Gastrocnemius medialis (tissue), 4 donors: ENCODE measurements around the gene CD48. TPM values are rescaled to one million over a fixed set of nuclear protein-coding genes. Genes with fewer than 3 reads are reported as not detected.

Experiments
- ATAC-seq, 2 donors: fragments of 150-250 bp; one replicate each; pipeline ENCODE4 v1.9.1; 2016
- DNase-seq, 2 donors: peaks; one replicate each; pipeline ENCODE4 v3.0.0-alpha.2; 2019
- H3K27ac ChIP-seq, 4 donors: fragments of 200-600 bp; sonication (generic); 1 replicate in 1 of 4; 2 replicates in 3 of 4; pipeline ENCODE4 v1.5.1; 2016 to 2018; ENCODE audit warnings: mild to moderate bottlenecking in 2 of 4, moderate library complexity in 1 of 4
- H3K27me3 ChIP-seq, 3 donors: fragments of 200-600 bp; sonication (generic) in 2 of 3; 1 replicate in 1 of 3; 2 replicates in 2 of 3; pipeline versions ENCODE4 v1.5.1 to v1.6.0; 2016 to 2019; ENCODE audit warnings: mild to moderate bottlenecking in 1 of 3, moderate library complexity in 1 of 3
- H3K36me3 ChIP-seq, 2 donors: fragments of 200-600 bp; sonication (generic) in 1 of 2; one replicate each; pipeline ENCODE4 v1.5.1; 2017 to 2018
- H3K4me1 ChIP-seq, 2 donors: fragments of 200-600 bp; sonication (generic) in 1 of 2; one replicate each; pipeline ENCODE4 v1.5.1; 2016 to 2017; ENCODE audit warnings: mild to moderate bottlenecking in 2 of 2
- H3K4me3 ChIP-seq, 4 donors: fragments of 200-600 bp; sonication (generic) in 3 of 4; 1 replicate in 1 of 4; 2 replicates in 3 of 4; pipeline ENCODE4 v1.5.1; 2016 to 2019; ENCODE audit warnings: mild to moderate bottlenecking in 2 of 4
- H3K9me3 ChIP-seq, 3 donors: fragments of 200-600 bp; sonication (generic) in 2 of 3; 1 replicate in 1 of 3; 2 replicates in 2 of 3; pipeline ENCODE4 v1.5.1; 2016 to 2019
- POLR2A ChIP-seq, 2 donors: fragments of 450-650 bp; IDR thresholded peaks; one replicate each; pipeline ENCODE4 v1.6.1; 2017; ENCODE audit warnings: antibody characterized with exemption in 2 of 2, mild to moderate bottlenecking in 2 of 2, moderate library complexity in 2 of 2
- in situ Hi-C, 4 donors: fragments of 200-750 bp; cut with MboI; loops; one replicate each; pipeline versions ENCODE4 v1.15.0 to v1.8.0; 2017; ENCODE audit warnings: low sequenced_read_pairs in 4 of 4
- intact Hi-C: fragments of 100-400 bp; cut with DNase I; formaldehyde crosslinking; loops from one replicate; pipeline ENCODE4 v1.15.1; 2023; ENCODE audit warnings: low total_unique reads
- total RNA-seq, 4 donors: library from RNA; depleted of rRNA; stranded (reverse); fragments of >200 nt; gene quantifications; one replicate each; pipeline versions ENCODE4 v1.1.0 to v1.2.3, GENCODE V29; 2016
- TF ChIP-seq, protein P1 (sequence below), 5 experiments: fragments of 450-650 bp in 3 of 5; fragments of 200-600 bp in 2 of 5; sonication (generic) in 2 of 5; IDR thresholded peaks in 4 of 5; conservative IDR thresholded peaks in 1 of 5; 1 replicate in 4 of 5; 2 replicates in 1 of 5; pipeline ENCODE4 v1.5.1; 2016 to 2019; ENCODE audit warnings: antibody characterized with exemption in 5 of 5, mild to moderate bottlenecking in 3 of 5, moderate library complexity in 3 of 5

Gene CD48
- total RNA-seq, 4 donors from 2014 or later, result 0.62 to 1.3 TPM; not detected in 2

- intact Hi-C loops, result no loop called here
- in situ Hi-C loops, result no loop called here
- H3K36me3 ChIP-seq, result no peaks in the 10 kb centered on the region
- ATAC-seq (no peak), DNase-seq (no peak)
- H3K4me3 ChIP-seq, result no peak overlapping the region
- no peaks in the 10 kb centered on the region for H3K4me1 ChIP-seq
- TF ChIP-seq, protein P1, sequence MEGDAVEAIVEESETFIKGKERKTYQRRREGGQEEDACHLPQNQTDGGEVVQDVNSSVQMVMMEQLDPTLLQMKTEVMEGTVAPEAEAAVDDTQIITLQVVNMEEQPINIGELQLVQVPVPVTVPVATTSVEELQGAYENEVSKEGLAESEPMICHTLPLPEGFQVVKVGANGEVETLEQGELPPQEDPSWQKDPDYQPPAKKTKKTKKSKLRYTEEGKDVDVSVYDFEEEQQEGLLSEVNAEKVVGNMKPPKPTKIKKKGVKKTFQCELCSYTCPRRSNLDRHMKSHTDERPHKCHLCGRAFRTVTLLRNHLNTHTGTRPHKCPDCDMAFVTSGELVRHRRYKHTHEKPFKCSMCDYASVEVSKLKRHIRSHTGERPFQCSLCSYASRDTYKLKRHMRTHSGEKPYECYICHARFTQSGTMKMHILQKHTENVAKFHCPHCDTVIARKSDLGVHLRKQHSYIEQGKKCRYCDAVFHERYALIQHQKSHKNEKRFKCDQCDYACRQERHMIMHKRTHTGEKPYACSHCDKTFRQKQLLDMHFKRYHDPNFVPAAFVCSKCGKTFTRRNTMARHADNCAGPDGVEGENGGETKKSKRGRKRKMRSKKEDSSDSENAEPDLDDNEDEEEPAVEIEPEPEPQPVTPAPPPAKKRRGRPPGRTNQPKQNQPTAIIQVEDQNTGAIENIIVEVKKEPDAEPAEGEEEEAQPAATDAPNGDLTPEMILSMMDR (IDR thresholded peaks at IDR 0.05 in 4 of 5, conservative IDR thresholded peaks at IDR 0.05 in 1 of 5), result no peak
- no peak for TF ChIP-seq POLR2A (IDR thresholded peaks at IDR 0.05)
- no peaks in the 10 kb centered on the region for H3K9me3 ChIP-seq
- H3K27ac ChIP-seq, result no peak overlapping the region
- no peaks in the 10 kb centered on the region for H3K27me3 ChIP-seq
Measured at GRCh38 chr1:160645386-160646130, 66.1 kb downstream of the CD48 start.

DNA sequence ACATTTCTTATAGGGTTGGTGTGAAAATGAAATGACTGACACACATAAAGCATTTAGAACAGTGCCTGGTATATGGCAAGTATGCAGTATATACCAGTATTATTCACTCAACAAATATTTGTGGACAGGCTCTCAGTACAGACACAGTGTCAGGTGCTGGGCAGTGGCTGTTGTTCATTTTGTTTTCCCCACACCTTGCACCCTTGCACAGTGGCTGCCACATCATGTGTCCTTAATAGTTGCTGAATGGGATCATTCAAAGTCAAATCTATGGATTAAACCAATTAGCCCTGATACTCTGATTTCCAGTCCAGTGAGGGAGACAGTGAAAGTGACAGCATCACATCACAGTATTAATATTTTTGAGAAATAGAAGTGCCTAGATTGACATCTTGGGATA is 67.2 kb downstream of the CD48 start:
- TF ChIP-seq, protein P1 (IDR thresholded peaks at IDR 0.05 in 4 of 5, conservative IDR thresholded peaks at IDR 0.05 in 1 of 5), result no peak
- TF ChIP-seq POLR2A (IDR thresholded peaks at IDR 0.05), result no peak
- DNase-seq, result no peak
- no peak for ATAC-seq
- in situ Hi-C loops (no loop called here), intact Hi-C loops (no loop called here)
- Histone ChIP-seq H3K27me3 (no peaks in the 10 kb centered on the region), H3K4me3 (no peak overlapping the region), H3K27ac (no peak overlapping the region), H3K36me3 (no peaks in the 10 kb centered on the region), H3K4me1 (no peaks in the 10 kb centered on the region), H3K9me3 (no peaks in the 10 kb centered on the region)

DNA sequence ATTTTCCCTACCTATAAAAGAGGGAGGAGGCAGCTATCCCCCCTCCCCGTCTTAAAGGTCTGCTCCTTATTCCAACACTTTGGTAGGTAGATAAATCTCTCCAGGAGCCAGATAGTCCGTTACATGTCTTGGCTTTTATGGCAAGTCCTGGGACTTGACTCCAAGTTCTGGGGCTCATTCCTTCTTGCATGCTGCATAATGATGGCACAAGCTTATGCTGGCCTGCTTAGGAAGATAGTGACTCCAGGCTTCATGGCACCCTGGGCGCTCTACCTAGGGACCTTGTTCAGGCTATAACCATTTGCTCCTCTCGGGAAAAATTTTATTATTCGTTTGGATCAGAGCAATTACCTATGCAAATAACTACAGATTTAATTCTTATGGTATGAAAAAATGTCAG is 68.5 kb downstream of the CD48 start:
- H3K27me3 ChIP-seq, result no peaks in the 10 kb centered on the region
- no peak overlapping the region for H3K4me3 ChIP-seq
- H3K4me1 ChIP-seq, result no peaks in the 10 kb centered on the region
- no peak for TF ChIP-seq POLR2A (IDR thresholded peaks at IDR 0.05)
- TF ChIP-seq, protein P1 (IDR thresholded peaks at IDR 0.05 in 4 of 5, conservative IDR thresholded peaks at IDR 0.05 in 1 of 5), result no peak
- no peaks in the 10 kb centered on the region for H3K9me3 ChIP-seq
- DNase-seq, result no peak
- H3K36me3 ChIP-seq, result no peaks in the 10 kb centered on the region
- in situ Hi-C loops (no loop called here), intact Hi-C loops (no loop called here)
- no peak overlapping the region for H3K27ac ChIP-seq
- no peak for ATAC-seq

GRCh38 chr1:160642281-160642644 is 69.4 kb downstream of the CD48 start:
- Histone ChIP-seq H3K4me3 (no peak overlapping the region), H3K27me3 (no peaks in the 10 kb centered on the region), H3K27ac (no peak overlapping the region), H3K36me3 (no peaks in the 10 kb centered on the region), H3K9me3 (no peaks in the 10 kb centered on the region), H3K4me1 (no peaks in the 10 kb centered on the region)
- intact Hi-C loops (no loop called here), in situ Hi-C loops (no loop called here)
- DNase-seq (no peak), ATAC-seq (no peak)
- TF ChIP-seq, protein P1 (IDR thresholded peaks at IDR 0.05 in 4 of 5, conservative IDR thresholded peaks at IDR 0.05 in 1 of 5), result no peak
- TF ChIP-seq POLR2A (IDR thresholded peaks at IDR 0.05), result no peak
